ENCODE measurements around the gene DDIT4. TPM values are rescaled to one million over a fixed set of nuclear protein-coding genes. Genes with fewer than 3 reads are reported as not detected.

Gene DDIT4
- total RNA-seq, 2 experiments from 2014 or later = 1,071 to 1,096 TPM

GRCh38 chr10:72258617-72259016 is 15.1 kb upstream of the DDIT4 start:
- intact Hi-C loops (cut with micrococcal nuclease) = no loop called here
- no peak for TF ChIP-seq CTCF (IDR thresholded peaks at IDR 0.05)
- Mint-ChIP-seq H3K9me3 (no peaks in the 10 kb centered on the region), H3K4me3 (no peak overlapping the region), H3K27me3 (no peaks in the 10 kb centered on the region), H3K27ac (peak overlapping the region; percentile 67), H3K36me3 (ENCODE audit: low read depth) (peaks cover 2% of the 10 kb centered on the region), H3K4me1 (ENCODE audit: low read depth) (peaks cover 60% of the 10 kb centered on the region)
- no peak for DNase-seq
- CTCF ChIA-PET = interaction anchor here (0.8 to 3.1 kb wide), 8 partner anchors 16 to 96 kb away, joined by 3 to 13 read pairs (median 4); no protein-coding TSS in a partner anchor
- ATAC-seq = no peak
- POLR2A ChIA-PET = interaction anchor here (0.9 to 6.9 kb wide), 8 partner anchors 10 to 90 kb away, joined by 3 to 52 read pairs (median 9); partner anchors contain the start of gene DDIT4

- POLR2A ChIA-PET = interaction anchor here (0.6 to 6.9 kb wide), 14 partner anchors 9 to 89 kb away, joined by 3 to 99 read pairs (median 13); partner anchors contain the start of gene DDIT4
- no peak for ATAC-seq
- peak overlapping the region; percentile 96 for H3K27ac Mint-ChIP-seq
- intact Hi-C loops (cut with micrococcal nuclease) = loop anchor here (5.0 kb wide), 1 partner anchor 38 kb away; no protein-coding TSS in a partner anchor
- no peak for TF ChIP-seq CTCF (IDR thresholded peaks at IDR 0.05)
- peak; percentile 63 for DNase-seq
- no peaks in the 10 kb centered on the region for H3K27me3 Mint-ChIP-seq
- H3K4me1 Mint-ChIP-seq (ENCODE audit: low read depth) = peaks cover 60% of the 10 kb centered on the region
- peak overlapping the region; percentile 79 for H3K4me3 Mint-ChIP-seq
- CTCF ChIA-PET = interaction anchor here (0.8 to 3.4 kb wide), 15 partner anchors 13 to 211 kb away, joined by 3 to 35 read pairs (median 6); partner anchors contain the start of gene DDIT4
- peaks cover 2% of the 10 kb centered on the region for H3K36me3 Mint-ChIP-seq (ENCODE audit: low read depth)
- no peaks in the 10 kb centered on the region for H3K9me3 Mint-ChIP-seq
These were observed 14.1 kb upstream of the DDIT4 start for GRCh38 chr10:72259491-72260238.

- Mint-ChIP-seq H3K36me3 (ENCODE audit: low read depth) (peaks cover 2% of the 10 kb centered on the region), H3K4me1 (ENCODE audit: low read depth) (peaks cover 53% of the 10 kb centered on the region), H3K9me3 (no peaks in the 10 kb centered on the region), H3K4me3 (peak overlapping the region; percentile 79), H3K27me3 (no peaks in the 10 kb centered on the region), H3K27ac (peak overlapping the region; percentile 96)
- DNase-seq = peak; percentile 96
- ATAC-seq = peak; percentile 82
- intact Hi-C loops (cut with micrococcal nuclease) = loop anchor here (5.0 kb wide), 1 partner anchor 37 kb away; no protein-coding TSS in a partner anchor
- CTCF ChIA-PET = interaction anchor here (0.7 to 3.4 kb wide), 19 partner anchors 13 to 212 kb away, joined by 3 to 35 read pairs (median 5); partner anchors contain the start of gene DDIT4
- POLR2A ChIA-PET = interaction anchor here (0.6 to 6.9 kb wide), 18 partner anchors 9 to 172 kb away, joined by 3 to 99 read pairs (median 6); partner anchors contain the start of genes ANAPC16, ASCC1, DDIT4 and SPOCK2
- no peak for TF ChIP-seq CTCF (IDR thresholded peaks at IDR 0.05)
These were observed 13.3 kb upstream of the DDIT4 start for GRCh38 chr10:72260239-72260975.

GRCh38 chr10:72260976-72261783 is 12.5 kb upstream of the DDIT4 start:
- no peaks in the 10 kb centered on the region for H3K9me3 Mint-ChIP-seq

More at GRCh38 chr10:72260976-72261783, 12.5 kb upstream of the DDIT4 start:
- DNase-seq (peak; percentile 90), ATAC-seq (peak; percentile 46)
- Mint-ChIP-seq H3K27ac (peak overlapping the region; percentile 96), H3K36me3 (ENCODE audit: low read depth) (peaks cover 1% of the 10 kb centered on the region), H3K4me1 (ENCODE audit: low read depth) (peaks cover 48% of the 10 kb centered on the region), H3K27me3 (no peaks in the 10 kb centered on the region), H3K4me3 (peak overlapping the region; percentile 79)
- ChIA-PET CTCF (interaction anchor here (0.6 to 3.4 kb wide), 20 partner anchors 8 to 213 kb away, joined by 3 to 35 read pairs (median 4); partner anchors contain the start of gene DDIT4), POLR2A (interaction anchor here (0.6 to 6.9 kb wide), 19 partner anchors 9 to 198 kb away, joined by 3 to 99 read pairs (median 6); partner anchors contain the start of genes ANAPC16, ASCC1, DDIT4 and SPOCK2)
- TF ChIP-seq CTCF (IDR thresholded peaks at IDR 0.05) = no peak
- intact Hi-C loops (cut with micrococcal nuclease) = loop anchor here (5.0 kb wide), 1 partner anchor 36 kb away; no protein-coding TSS in a partner anchor

All from activated CD8-positive, alpha-beta T cell treated with anti-CD3 and anti-CD28 coated beads for 36 hours (primary cell).